DOHH2 (cell line): ENCODE results near the gene NTRK1.

Source experiments
- H3F3A ChIP-seq: fragments of 200-600 bp; sonication (generic), shearing (Covaris generic); 2 replicates; pipeline ENCODE4 v1.6.0; 2016; ENCODE audit warnings: antibody characterized with exemption, mild to moderate bottlenecking; ENCODE audit not compliant: control insufficient read depth, insufficient read depth
- H3K27ac ChIP-seq: fragments of 200-600 bp; sonication (generic); 2 replicates; pipeline ENCODE4 v1.5.1; 2014; ENCODE audit warnings: low read depth, mild to moderate bottlenecking, low read length, moderate library complexity
- H3K27me3 ChIP-seq: fragments of 200-600 bp; sonication (generic); 2 replicates; pipeline ENCODE4 v1.6.1; 2014; ENCODE audit warnings: mild to moderate bottlenecking, low read length, mixed read lengths; ENCODE audit not compliant: control insufficient read depth
- H3K36me3 ChIP-seq: fragments of 200-600 bp; sonication (generic); 2 replicates; pipeline ENCODE4 v1.6.1; 2014; ENCODE audit warnings: mild to moderate bottlenecking, low read length, moderate library complexity, mixed read lengths; ENCODE audit not compliant: control insufficient read depth
- H3K4me1 ChIP-seq: fragments of 200-600 bp; sonication (generic); 2 replicates; pipeline ENCODE4 v1.6.1; 2014; ENCODE audit warnings: mild to moderate bottlenecking, low read length, mixed read lengths; ENCODE audit not compliant: control insufficient read depth
- H3K4me2 ChIP-seq: fragments of 200-600 bp; sonication (generic); 2 replicates; pipeline ENCODE4 v1.6.0; 2014; ENCODE audit warnings: mild to moderate bottlenecking, low read length, moderate library complexity
- H3K4me3 ChIP-seq: fragments of 200-600 bp; sonication (generic); 2 replicates; pipeline ENCODE4 v1.5.1; 2014; ENCODE audit warnings: mild to moderate bottlenecking, low read length, mixed read lengths
- H3K79me2 ChIP-seq: fragments of 200-600 bp; sonication (generic); 2 replicates; pipeline ENCODE4 v1.6.1; 2014; ENCODE audit warnings: mild to moderate bottlenecking, low read length, mixed read lengths; ENCODE audit not compliant: control insufficient read depth
- H3K9me2 ChIP-seq: fragments of 200-600 bp; sonication (generic); replicated peaks from 2 replicates; pipeline ENCODE4 v1.6.1; 2014; ENCODE audit warnings: mild to moderate bottlenecking, low read length, mixed read lengths; ENCODE audit not compliant: control insufficient read depth
- H3K9me3 ChIP-seq: fragments of 200-600 bp; sonication (generic); 2 replicates; pipeline ENCODE4 v1.6.1; 2014; ENCODE audit warnings: antibody characterized with exemption, low read length, mixed read lengths; ENCODE audit not compliant: control insufficient read depth, insufficient read depth
- H4K20me1 ChIP-seq: fragments of 200-600 bp; sonication (generic); 2 replicates; pipeline ENCODE4 v1.6.0; 2014; ENCODE audit warnings: low read depth, mild to moderate bottlenecking, antibody characterized with exemption, low read length, moderate library complexity; ENCODE audit not compliant: control insufficient read depth, insufficient read depth
- CTCF ChIP-seq: fragments of 200-600 bp; sonication (generic); IDR thresholded peaks from one replicate; pipeline ENCODE4 v1.5.1; 2014; ENCODE audit warnings: antibody characterized with exemption, mild to moderate bottlenecking, low read depth, low read length; ENCODE audit not compliant: poor library complexity, severe bottlenecking
- EZH2phosphoT487 ChIP-seq: fragments of 200-600 bp; sonication (generic); IDR thresholded peaks from 2 replicates; pipeline ENCODE4 v1.6.1; 2017; ENCODE audit warnings: borderline replicate concordance, mild to moderate bottlenecking, antibody characterized with exemption, low read length, moderate library complexity, mixed read lengths

Gene NTRK1

DNA sequence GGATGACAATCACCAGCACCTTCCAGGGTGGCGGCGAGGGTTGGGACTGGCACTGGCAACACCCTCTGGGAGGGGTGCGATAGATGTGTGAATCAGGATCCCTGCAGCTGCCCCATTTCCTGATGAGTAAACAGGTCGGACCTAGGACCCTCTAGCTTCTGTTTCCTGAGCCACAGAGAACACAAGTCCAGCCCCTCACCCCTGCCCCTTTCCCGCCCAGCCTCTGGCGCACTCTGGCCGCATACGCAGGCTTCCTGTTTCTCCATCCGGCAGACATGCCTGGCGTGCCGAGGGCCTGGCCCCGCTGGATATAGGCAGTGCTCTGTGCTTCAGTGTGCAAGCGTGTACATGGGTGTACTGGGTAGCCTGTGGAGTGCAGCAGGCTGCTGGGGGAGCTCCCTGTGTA lies 37.5 kb downstream of the NTRK1 start:
- Histone ChIP-seq H3K4me3 (no peak overlapping the region), H3F3A (no peaks in the 10 kb centered on the region), H3K27me3 (peaks cover 37% of the 10 kb centered on the region), H3K27ac (no peak overlapping the region), H3K79me2 (no peaks in the 10 kb centered on the region), H3K36me3 (no peaks in the 10 kb centered on the region), H3K4me1 (no peaks in the 10 kb centered on the region), H4K20me1 (0 out of 2 replicates have a peak, but pooled peaks cover 3% of the 10 kb centered on the region), H3K4me2 (no peak overlapping the region), H3K9me2 (no peaks in the 10 kb centered on the region), H3K9me3 (no peaks in the 10 kb centered on the region)
- TF ChIP-seq CTCF (no peak), EZH2phosphoT487 (no peak)

DNA sequence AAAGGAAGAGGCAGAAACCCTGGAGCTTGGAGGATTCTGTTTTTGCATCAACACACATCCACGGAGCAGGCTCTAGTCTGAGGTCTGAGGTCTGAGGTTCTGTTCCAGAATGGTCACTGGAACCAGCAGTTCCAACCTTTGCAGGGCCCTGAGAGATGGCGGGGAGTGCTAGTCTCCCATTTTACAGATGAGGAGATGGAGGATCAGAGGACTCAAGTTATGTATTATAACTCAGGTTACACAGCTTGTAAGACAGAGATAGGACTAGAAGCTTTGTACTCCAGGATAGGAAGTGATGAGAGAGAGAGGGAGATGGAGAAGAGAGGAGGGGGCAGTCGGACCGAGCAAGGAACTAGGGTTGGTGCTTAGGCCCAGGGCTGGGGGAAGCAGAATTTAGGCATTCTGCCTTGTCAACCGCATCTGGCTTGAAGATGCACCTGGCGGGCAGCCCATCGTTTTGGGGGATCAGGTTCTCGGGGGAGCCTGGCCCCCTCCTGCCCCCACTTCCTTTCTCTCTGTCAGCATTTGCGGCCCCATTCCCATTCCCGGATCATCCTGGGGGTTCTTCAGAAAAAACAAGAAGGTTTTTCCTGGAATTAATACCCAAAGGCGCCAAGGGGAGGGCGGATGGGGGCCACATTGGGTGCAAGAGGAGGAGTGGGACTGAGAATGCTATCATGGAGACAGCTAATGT lies 38.5 kb downstream of the NTRK1 start:
- TF ChIP-seq CTCF, result no peak
- TF ChIP-seq EZH2phosphoT487, result no peak
- Histone ChIP-seq H3K4me2 (no peak overlapping the region), H3K9me2 (no peaks in the 10 kb centered on the region), H3K79me2 (no peaks in the 10 kb centered on the region), H3F3A (no peaks in the 10 kb centered on the region), H3K4me1 (no peaks in the 10 kb centered on the region), H4K20me1 (0 out of 2 replicates have a peak, but pooled peaks cover 3% of the 10 kb centered on the region), H3K27me3 (peaks cover 34% of the 10 kb centered on the region), H3K4me3 (no peak overlapping the region), H3K9me3 (no peaks in the 10 kb centered on the region), H3K27ac (no peak overlapping the region), H3K36me3 (no peaks in the 10 kb centered on the region)

- Histone ChIP-seq H3K9me3 (no peaks in the 10 kb centered on the region), H3K4me2 (no peak overlapping the region), H3K27ac (no peak overlapping the region), H3K9me2 (no peaks in the 10 kb centered on the region), H3F3A (no peaks in the 10 kb centered on the region), H3K4me1 (no peaks in the 10 kb centered on the region), H3K79me2 (no peaks in the 10 kb centered on the region), H4K20me1 (0 out of 2 replicates have a peak, but pooled peaks cover 3% of the 10 kb centered on the region), H3K27me3 (peaks cover 29% of the 10 kb centered on the region), H3K4me3 (no peak overlapping the region), H3K36me3 (no peaks in the 10 kb centered on the region)
- no peak for TF ChIP-seq EZH2phosphoT487
- no peak for TF ChIP-seq CTCF
These were observed 39.5 kb downstream of the NTRK1 start for GRCh38 chr1:156899956-156900718.
